H9 (cell line): ENCODE data around the gene PRKCZ. TPM values are rescaled to one million over a fixed set of nuclear protein-coding genes. Genes with fewer than 3 reads are reported as not detected.

Experiments used
- DNase-seq: peaks from one replicate; pipeline ENCODE4 v3.0.0-alpha.2; 2017
- H2AFZ ChIP-seq: one replicate; pipeline ENCODE4 v1.6.1; 2013; ENCODE audit warnings: mild to moderate bottlenecking, low read length, control low read depth, moderate library complexity
- H2AK5ac ChIP-seq: 2 replicates; pipeline ENCODE4 v1.6.1; 2013; ENCODE audit warnings: low read length, control low read depth, mixed read lengths; ENCODE audit not compliant: insufficient read length
- H2BK120ac ChIP-seq: one replicate; pipeline ENCODE4 v1.6.1; 2013; ENCODE audit warnings: low read depth, mild to moderate bottlenecking, low read length, control low read depth, inconsistent platforms; ENCODE audit not compliant: poor library complexity, severe bottlenecking
- H2BK12ac ChIP-seq: 2 replicates; pipeline ENCODE4 v1.6.1; 2013; ENCODE audit warnings: low read length, control low read depth, mixed read lengths, low read depth; ENCODE audit not compliant: insufficient read length
- H2BK15ac ChIP-seq: 2 replicates; pipeline ENCODE4 v1.6.1; 2013; ENCODE audit warnings: low read depth, low read length, control low read depth
- H2BK20ac ChIP-seq: one replicate; pipeline ENCODE4 v1.6.1; 2013; ENCODE audit warnings: low read depth, mild to moderate bottlenecking, low read length, control low read depth, inconsistent platforms; ENCODE audit not compliant: poor library complexity, severe bottlenecking
- H2BK5ac ChIP-seq: 2 replicates; pipeline ENCODE4 v1.6.1; 2013; ENCODE audit warnings: low read length, control low read depth, mixed read lengths; ENCODE audit not compliant: insufficient read length
- H3K14ac ChIP-seq: 2 replicates; pipeline ENCODE4 v1.6.1; 2013; ENCODE audit warnings: low read length, control low read depth; ENCODE audit not compliant: insufficient read depth
- H3K18ac ChIP-seq: 2 replicates; pipeline ENCODE4 v1.6.1; 2013; ENCODE audit warnings: low read depth, mild to moderate bottlenecking, mixed read lengths, low read length, control low read depth; ENCODE audit not compliant: insufficient read length
- H3K23ac ChIP-seq: 2 replicates; pipeline ENCODE4 v1.6.1; 2013; ENCODE audit warnings: low read length, control low read depth, mixed read lengths, low read depth; ENCODE audit not compliant: insufficient read length
- H3K23me2 ChIP-seq: 2 replicates; pipeline ENCODE4 v1.6.1; 2013; ENCODE audit warnings: low read depth, mild to moderate bottlenecking, mixed read lengths, low read length, control low read depth; ENCODE audit not compliant: insufficient read length, poor library complexity, severe bottlenecking
- H3K27ac ChIP-seq: 2 replicates; pipeline ENCODE4 v1.5.1; 2013; ENCODE audit warnings: low read length, control low read depth, mixed read lengths, low read depth; ENCODE audit not compliant: insufficient read length
- H3K27me3 ChIP-seq: 2 replicates; pipeline ENCODE4 v1.6.1; 2013; ENCODE audit warnings: low read length, control low read depth, inconsistent platforms; ENCODE audit not compliant: insufficient read depth
- H3K4ac ChIP-seq: 2 replicates; pipeline ENCODE4 v1.6.1; 2013; ENCODE audit warnings: low read depth, mild to moderate bottlenecking, control low read depth, inconsistent platforms, low read length, moderate library complexity
- H3K4me1 ChIP-seq: 2 replicates; pipeline ENCODE4 v1.6.1; 2013; ENCODE audit warnings: low read length, control low read depth, inconsistent platforms; ENCODE audit not compliant: insufficient read depth
- H3K4me2 ChIP-seq: 2 replicates; pipeline ENCODE4 v1.6.1; 2013; ENCODE audit warnings: low read length, control low read depth, mixed read lengths; ENCODE audit not compliant: insufficient read length, insufficient read depth
- H3K56ac ChIP-seq: 2 replicates; pipeline ENCODE4 v1.6.1; 2013; ENCODE audit warnings: low read depth, mild to moderate bottlenecking, mixed read lengths, low read length, control low read depth; ENCODE audit not compliant: insufficient read length
- H3K79me1 ChIP-seq: 2 replicates; pipeline ENCODE4 v1.6.1; 2013; ENCODE audit warnings: low read depth, mild to moderate bottlenecking, moderate library complexity, low read length, control low read depth, inconsistent platforms; ENCODE audit not compliant: insufficient read depth, poor library complexity, severe bottlenecking
- H3K79me2 ChIP-seq: 2 replicates; pipeline ENCODE4 v1.6.1; 2013; ENCODE audit warnings: low read length, control low read depth, inconsistent platforms; ENCODE audit not compliant: insufficient read depth
- H3K9ac ChIP-seq: 2 replicates; pipeline ENCODE4 v1.6.1; 2013; ENCODE audit warnings: low read length, control low read depth, mixed read lengths; ENCODE audit not compliant: insufficient read length; ENCODE audit errors: extremely low read depth
- H3K9me3 ChIP-seq: one replicate; pipeline ENCODE4 v1.6.1; 2013; ENCODE audit warnings: low read depth, low read length, inconsistent platforms; ENCODE audit not compliant: control insufficient read depth
- H3T11ph ChIP-seq: one replicate; pipeline ENCODE4 v1.6.1; 2013; ENCODE audit warnings: mild to moderate bottlenecking, low read length, control low read depth, inconsistent platforms
- H4K20me1 ChIP-seq: one replicate; pipeline ENCODE4 v1.6.1; 2013; ENCODE audit not compliant: control insufficient read depth, insufficient read length, insufficient read depth
- H4K5ac ChIP-seq: 2 replicates; pipeline ENCODE4 v1.6.1; 2013; ENCODE audit warnings: low read depth, mild to moderate bottlenecking, mixed read lengths, low read length, control low read depth; ENCODE audit not compliant: insufficient read length
- H4K8ac ChIP-seq: replicated peaks from 2 replicates; pipeline ENCODE4 v1.6.1; 2013; ENCODE audit warnings: low read length, control low read depth, mixed read lengths, low read depth; ENCODE audit not compliant: insufficient read length
- H4K91ac ChIP-seq: 2 replicates; pipeline ENCODE4 v1.6.1; 2013; ENCODE audit warnings: low read depth, mild to moderate bottlenecking, moderate library complexity, mixed read lengths, low read length, control low read depth; ENCODE audit not compliant: insufficient read length
- H3K27ac Mint-ChIP-seq, 3 experiments: 2 replicates in 2 of 3; 3 replicates in 1 of 3; pipeline ENCODE4 v1.8.0; 2020 to 2021; ENCODE audit warnings: mixed read lengths in 3 of 3, mild to moderate bottlenecking in 1 of 3, moderate library complexity in 1 of 3
- H3K27me3 Mint-ChIP-seq: 2 replicates; pipeline ENCODE4 v1.8.0; 2021; ENCODE audit warnings: low read depth, mild to moderate bottlenecking, moderate library complexity, mixed read lengths
- H3K36me3 Mint-ChIP-seq, 3 experiments: 2 replicates in 2 of 3; 3 replicates in 1 of 3; pipeline ENCODE4 v1.8.0; 2020 to 2021; ENCODE audit warnings: low read depth in 3 of 3, mixed read lengths in 3 of 3; ENCODE audit not compliant: insufficient read depth in 1 of 3
- H3K4me1 Mint-ChIP-seq, 2 experiments: 2 replicates each; pipeline ENCODE4 v1.8.0; 2020; ENCODE audit warnings: mixed read lengths in 2 of 2
- H3K4me3 Mint-ChIP-seq, 2 experiments: 2 replicates in 1 of 2; 3 replicates in 1 of 2; pipeline ENCODE4 v1.8.0; 2020 to 2021; ENCODE audit warnings: mild to moderate bottlenecking in 2 of 2, mixed read lengths in 2 of 2, moderate library complexity in 1 of 2
- H3K9me3 Mint-ChIP-seq, 2 experiments: 2 replicates in 1 of 2; 3 replicates in 1 of 2; pipeline ENCODE4 v1.8.0; 2020; ENCODE audit warnings: mild to moderate bottlenecking in 2 of 2, mixed read lengths in 2 of 2, moderate library complexity in 1 of 2
- CTCF ChIP-seq: fragments of 200-600 bp; sonication (generic); conservative IDR thresholded peaks from 3 replicates; pipeline ENCODE4 v1.8.0; 2021; ENCODE audit warnings: antibody characterized with exemption, mild to moderate bottlenecking
- WGBS: extraction: QIAGEN DNeasy Blood & Tissue Kit; methylation state at CpG from one replicate; pipeline ENCODE4 v1.1.7; 2013; ENCODE audit warnings: missing lambda C conversion rate, low lambda C conversion rate, mixed read lengths; ENCODE audit not compliant: insufficient read length; ENCODE audit errors: extremely low coverage; 5-methylcytosine and 5-hydroxymethylcytosine counted together
- total RNA-seq: library from RNA; stranded (reverse); gene quantifications from 2 replicates; pipeline ENCODE4 v1.2.1, GENCODE V29; 2021

The PRKCZ gene
- total RNA-seq, 1 experiment from 2014 or later, result 48.4 TPM

GRCh38 chr1:2155788-2156187, 105.6 kb downstream of the PRKCZ start:
- Histone ChIP-seq H3K56ac (no peak overlapping the region), H4K91ac (no peak overlapping the region), H3K79me2 (no peaks in the 10 kb centered on the region; the same call in 1 of the 2 replicates), H2AFZ (no peak overlapping the region), H3K9ac (no peak overlapping the region), H4K5ac (no peak overlapping the region), H3K27ac (no peak overlapping the region), H3K23ac (no peak overlapping the region), H4K8ac (no peak overlapping the region), H2BK12ac (no peak overlapping the region), H3K18ac (no peak overlapping the region), H3K4ac (no peak overlapping the region), H2BK5ac (no peak overlapping the region), H3K4me1 (no peaks in the 10 kb centered on the region), H3K4me2 (no peak overlapping the region), H2AK5ac (no peak overlapping the region), H2BK120ac (no peak overlapping the region), H3T11ph (no peak overlapping the region), H3K9me3 (no peaks in the 10 kb centered on the region), H4K20me1 (peaks cover 3% of the 10 kb centered on the region), H3K14ac (no peak overlapping the region), H3K23me2 (no peaks in the 10 kb centered on the region), H3K79me1 (no peaks in the 10 kb centered on the region), H2BK20ac (no peak overlapping the region), H2BK15ac (no peak overlapping the region), H3K27me3 (no peaks in the 10 kb centered on the region)
- DNase-seq, result no peak
- H3K27ac Mint-ChIP-seq, result no peak overlapping the region
- H3K4me3 Mint-ChIP-seq, result no peak overlapping the region
- WGBS, result no CpG with 5 or more reads among the region's 6 CpGs
- H3K9me3 Mint-ChIP-seq, result no peaks in the 10 kb centered on the region
- no peaks in the 10 kb centered on the region for H3K4me1 Mint-ChIP-seq
- peaks cover 12 to 61% (median 28%) of the 10 kb centered on the region in 3 experiments for H3K36me3 Mint-ChIP-seq
- TF ChIP-seq CTCF, result no peak
- no peaks in the 10 kb centered on the region; the same call in 1 of the 2 replicates for H3K27me3 Mint-ChIP-seq
